Fibroblast of skin of back (primary cell): ENCODE results near the gene NUTM2F. TPM values are rescaled to one million over a fixed set of nuclear protein-coding genes. Genes with fewer than 3 reads are reported as not detected.
"Not testable (repeated sequence)": the region's sequence is repeated elsewhere in the genome, so short reads cannot be mapped to it uniquely, and the experiment has no call there.

Experiments
- DNase-seq: peaks from one replicate; pipeline ENCODE4 v3.0.0-alpha.2; 2013
- polyA plus RNA-seq, 2 experiments: library from polyadenylated mRNA; unstranded; fragments of 120-200 nt; gene quantifications; one replicate each; pipeline ENCODE4 v1.2.1, GENCODE V29; 2013; ENCODE audit not compliant: insufficient read length in 2 of 2

Gene NUTM2F
- polyA plus RNA-seq (2013, experiment 1 of 2; ENCODE audit: insufficient read length) = not detected
- not detected for polyA plus RNA-seq (2013, experiment 2 of 2; ENCODE audit: insufficient read length)

GRCh38 chr9:94328544-94328943 is at the start of gene NUTM2F:
TSS of gene NUTM2F (minus strand) at chr9:94328644. CDS start at chr9:94328623, 21 bp downstream.
- DNase-seq = not testable (repeated sequence)

- peak; percentile 9 for DNase-seq
Observed at GRCh38 chr9:94375197-94375596, 46.8 kb upstream of the NUTM2F start.

- DNase-seq = peak; percentile 89
Observed at GRCh38 chr9:94374176-94375056, 46.0 kb upstream of the NUTM2F start.

GRCh38 chr9:94373779-94374175 is 45.3 kb upstream of the NUTM2F start:
- DNase-seq = not testable (repeated sequence)

- not testable (repeated sequence) for DNase-seq
Observed at GRCh38 chr9:94370266-94370665, 41.8 kb upstream of the NUTM2F start.

GRCh38 chr9:94364093-94364614 is 35.7 kb upstream of the NUTM2F start:
- DNase-seq = not testable (repeated sequence)

GRCh38 chr9:94357158-94357557 is 28.7 kb upstream of the NUTM2F start:
- DNase-seq = not testable (repeated sequence)

GRCh38 chr9:94351901-94352723 is 23.7 kb upstream of the NUTM2F start:
- not testable (repeated sequence) for DNase-seq

- not testable (repeated sequence) for DNase-seq
Observed at GRCh38 chr9:94348754-94349153, 20.3 kb upstream of the NUTM2F start.

- not testable (repeated sequence) for DNase-seq
Observed at GRCh38 chr9:94347451-94347850, 19.0 kb upstream of the NUTM2F start.

- DNase-seq = not testable (repeated sequence)
Observed at GRCh38 chr9:94341703-94342102, 13.3 kb upstream of the NUTM2F start.

- not testable (repeated sequence) for DNase-seq
Observed at GRCh38 chr9:94340750-94341149, 12.3 kb upstream of the NUTM2F start.

GRCh38 chr9:94339657-94340056 is 11.2 kb upstream of the NUTM2F start:
- not testable (repeated sequence) for DNase-seq

- DNase-seq = not testable (repeated sequence)
Observed at GRCh38 chr9:94338723-94339122, 10.3 kb upstream of the NUTM2F start.

GRCh38 chr9:94336445-94336844 is 8.0 kb upstream of the NUTM2F start:
- DNase-seq = not testable (repeated sequence)

GRCh38 chr9:94325583-94325982 is 2.9 kb downstream of the NUTM2F start:
- DNase-seq = not testable (repeated sequence)

- DNase-seq = not testable (repeated sequence)
Observed at GRCh38 chr9:94323153-94323798, 5.2 kb downstream of the NUTM2F start.

GRCh38 chr9:94322342-94322940 is 6.0 kb downstream of the NUTM2F start:
- not testable (repeated sequence) for DNase-seq

- DNase-seq = not testable (repeated sequence)
Observed at GRCh38 chr9:94317949-94318657, 10.3 kb downstream of the NUTM2F start.

GRCh38 chr9:94316236-94316635 is 12.2 kb downstream of the NUTM2F start:
- not testable (repeated sequence) for DNase-seq
